OCI-LY1 (cell line): ENCODE measurements around the gene THUMPD3.

Source experiments
- H2AFZ ChIP-seq: fragments of 200-600 bp; sonication (generic), shearing (Covaris generic); 2 replicates; pipeline ENCODE4 v1.6.0; 2014; ENCODE audit warnings: antibody characterized with exemption, mild to moderate bottlenecking, low read length
- H3F3A ChIP-seq: fragments of 200-600 bp; sonication (generic), shearing (Covaris generic); 2 replicates; pipeline ENCODE4 v1.6.0; 2014; ENCODE audit warnings: mild to moderate bottlenecking, antibody characterized with exemption, low read length, moderate library complexity; ENCODE audit not compliant: insufficient read depth
- H3K27ac ChIP-seq: fragments of 200-600 bp; sonication (generic); 2 replicates; pipeline ENCODE4 v1.5.1; 2014; ENCODE audit warnings: low read length, mixed run types, mild to moderate bottlenecking, low read depth; ENCODE audit not compliant: poor library complexity, severe bottlenecking
- H3K27me3 ChIP-seq: fragments of 200-600 bp; sonication (generic); 2 replicates; pipeline ENCODE4 v1.6.0; 2014; ENCODE audit warnings: antibody characterized with exemption, mild to moderate bottlenecking, low read length, moderate library complexity; ENCODE audit not compliant: insufficient read depth
- H3K36me3 ChIP-seq: fragments of 200-600 bp; sonication (generic); 2 replicates; pipeline ENCODE4 v1.6.1; 2014; ENCODE audit warnings: mild to moderate bottlenecking, antibody characterized with exemption, low read length, moderate library complexity, mixed read lengths; ENCODE audit not compliant: insufficient read depth
- H3K4me1 ChIP-seq: fragments of 200-600 bp; sonication (generic); 2 replicates; pipeline ENCODE4 v1.5.1; 2014; ENCODE audit warnings: mild to moderate bottlenecking, low read length, moderate library complexity; ENCODE audit not compliant: insufficient read depth, severe bottlenecking
- H3K4me2 ChIP-seq: fragments of 200-600 bp; sonication (generic), shearing (Covaris generic); 2 replicates; pipeline ENCODE4 v1.6.1; 2014; ENCODE audit warnings: low read length
- H3K4me3 ChIP-seq: fragments of 200-600 bp; sonication (generic); 2 replicates; pipeline ENCODE4 v1.5.1; 2014; ENCODE audit warnings: low read length, low read depth, mild to moderate bottlenecking, mixed read lengths; ENCODE audit not compliant: poor library complexity, severe bottlenecking
- H3K79me2 ChIP-seq: fragments of 200-600 bp; shearing (Covaris generic); 2 replicates; pipeline ENCODE4 v1.6.1; 2016; ENCODE audit warnings: mixed run types, low read length, mixed read lengths; ENCODE audit not compliant: insufficient read depth
- H3K9ac ChIP-seq: fragments of 200-600 bp; sonication (generic), shearing (Covaris generic); 2 replicates; pipeline ENCODE4 v1.6.1; 2014; ENCODE audit warnings: mild to moderate bottlenecking, low read length, mixed read lengths
- H3K9me2 ChIP-seq: fragments of 200-600 bp; sonication (generic), shearing (Covaris generic); 2 replicates; pipeline ENCODE4 v1.6.1; 2014; ENCODE audit warnings: low read depth, mild to moderate bottlenecking, low read length, mixed read lengths
- H3K9me3 ChIP-seq: fragments of 200-600 bp; shearing (Covaris generic); 2 replicates; pipeline ENCODE4 v1.6.1; 2014; ENCODE audit warnings: low read length, mixed read lengths
- H4K20me1 ChIP-seq: fragments of 200-600 bp; sonication (generic), shearing (Covaris generic); 2 replicates; pipeline ENCODE4 v1.6.0; 2016; ENCODE audit warnings: mild to moderate bottlenecking, low read length; ENCODE audit not compliant: insufficient read depth
- CTCF ChIP-seq: fragments of 200-600 bp; sonication (generic), shearing (Covaris generic); IDR thresholded peaks from 2 replicates; pipeline ENCODE4 v1.5.1; 2017; ENCODE audit warnings: mild to moderate bottlenecking, antibody characterized with exemption, low read length, moderate library complexity, mixed read lengths
- EZH2 ChIP-seq: fragments of 200-600 bp; sonication (generic), shearing (Covaris generic); IDR thresholded peaks from 2 replicates; pipeline ENCODE4 v1.8.0; 2017; ENCODE audit warnings: borderline replicate concordance, mixed run types, mild to moderate bottlenecking, antibody characterized with exemption, low read length, moderate library complexity, mixed read lengths

The THUMPD3 gene

DNA sequence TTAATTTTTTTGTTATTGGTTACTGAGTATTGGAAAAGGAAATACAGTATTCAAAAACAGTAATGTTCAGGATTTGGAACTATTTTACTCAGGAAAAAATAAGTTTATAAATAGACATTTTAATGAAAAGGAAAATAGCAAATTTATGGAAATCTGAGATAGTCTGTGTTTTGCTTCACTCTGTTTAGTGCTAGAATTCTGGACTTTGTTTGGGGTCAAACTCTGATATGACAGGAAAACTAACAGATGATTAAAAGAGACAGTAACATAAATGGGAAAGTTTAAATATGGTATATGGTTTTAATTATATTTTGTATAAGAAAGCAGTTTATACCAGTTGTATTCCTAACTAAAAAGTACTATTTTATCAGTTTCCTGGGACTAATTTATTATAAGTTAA, 52.0 kb downstream of the THUMPD3 start:
- no peak for TF ChIP-seq CTCF
- H3K4me2 ChIP-seq, result no peak overlapping the region
- H3K9ac ChIP-seq, result no peak overlapping the region
- no peaks in the 10 kb centered on the region for H3F3A ChIP-seq
- H3K9me2 ChIP-seq, result no peaks in the 10 kb centered on the region
- H3K4me1 ChIP-seq, result peaks cover 7% of the 10 kb centered on the region
- no peak overlapping the region for H2AFZ ChIP-seq
- no peak overlapping the region for H3K27ac ChIP-seq
- peaks cover 92% of the 10 kb centered on the region for H3K79me2 ChIP-seq
- no peak overlapping the region for H3K4me3 ChIP-seq
- H3K9me3 ChIP-seq, result peaks cover under 1% of the 10 kb centered on the region; the same call in 1 of the 2 replicates
- peaks cover 15% of the 10 kb centered on the region for H3K36me3 ChIP-seq
- H3K27me3 ChIP-seq, result no peaks in the 10 kb centered on the region
- H4K20me1 ChIP-seq, result 0 out of 2 replicates have a peak, but pooled peaks cover 4% of the 10 kb centered on the region

DNA sequence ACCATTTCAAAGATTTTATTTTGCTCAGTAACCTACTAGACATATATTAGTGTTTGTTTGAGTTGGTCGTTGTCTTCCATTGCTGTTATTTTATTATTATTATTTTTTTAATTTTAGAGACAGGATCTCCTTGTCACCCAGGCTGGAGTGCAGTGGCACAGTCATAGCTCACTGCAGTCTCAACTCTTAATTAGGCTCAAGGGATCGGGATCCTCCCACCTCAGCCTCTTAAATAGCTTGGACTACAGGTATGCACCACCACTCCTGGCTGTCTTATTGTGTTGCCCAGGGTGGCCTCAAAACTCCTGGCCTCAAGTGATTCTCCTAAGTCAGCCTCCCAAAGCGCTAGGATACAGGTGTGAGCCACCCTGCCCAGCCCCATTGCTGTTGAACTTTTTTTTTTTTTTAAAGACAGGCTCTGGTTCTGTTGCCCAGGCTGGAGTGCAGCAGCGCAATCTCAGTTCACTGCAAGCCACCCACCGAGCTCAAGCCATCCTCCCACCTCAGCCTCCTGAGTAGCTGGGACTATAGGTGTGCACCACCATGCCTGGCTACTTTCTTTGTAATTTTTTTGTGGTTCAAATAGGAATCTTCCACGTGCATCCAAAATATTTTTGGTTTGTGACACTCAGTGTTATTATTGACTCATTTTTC, 52.8 kb downstream of the THUMPD3 start:
- Histone ChIP-seq H3K4me1 (no peaks in the 10 kb centered on the region), H3K9me2 (no peaks in the 10 kb centered on the region), H3K9me3 (no peaks in the 10 kb centered on the region), H4K20me1 (0 out of 2 replicates have a peak, but pooled peaks cover 4% of the 10 kb centered on the region), H3K27me3 (no peaks in the 10 kb centered on the region), H3K9ac (no peak overlapping the region), H3K36me3 (peaks cover 11% of the 10 kb centered on the region), H3K4me2 (no peak overlapping the region), H3F3A (no peaks in the 10 kb centered on the region), H2AFZ (no peak overlapping the region), H3K4me3 (no peak overlapping the region), H3K27ac (no peak overlapping the region), H3K79me2 (peaks cover 92% of the 10 kb centered on the region)
- TF ChIP-seq EZH2 (no peak), CTCF (no peak)

- no peak overlapping the region for H3K9ac ChIP-seq
- H3K79me2 ChIP-seq, result peaks cover 92% of the 10 kb centered on the region
- no peaks in the 10 kb centered on the region for H3K4me1 ChIP-seq
- H2AFZ ChIP-seq, result no peak overlapping the region
- 0 out of 2 replicates have a peak, but pooled peaks cover 4% of the 10 kb centered on the region for H4K20me1 ChIP-seq
- H3K4me2 ChIP-seq, result no peak overlapping the region
- peaks cover 11% of the 10 kb centered on the region for H3K36me3 ChIP-seq
- H3K27me3 ChIP-seq, result no peaks in the 10 kb centered on the region
- no peaks in the 10 kb centered on the region for H3K9me2 ChIP-seq
- no peak overlapping the region for H3K4me3 ChIP-seq
- no peak overlapping the region for H3K27ac ChIP-seq
- H3K9me3 ChIP-seq, result no peaks in the 10 kb centered on the region
- no peak for TF ChIP-seq EZH2
- TF ChIP-seq CTCF, result no peak
- H3F3A ChIP-seq, result no peaks in the 10 kb centered on the region
Measured at GRCh38 chr3:9416139-9416780, 53.4 kb downstream of the THUMPD3 start.
